IMR-90 (cell line): ENCODE measurements around the gene LIPE. TPM values are rescaled to one million over a fixed set of nuclear protein-coding genes. Genes with fewer than 3 reads are reported as not detected.

ENCODE experiments used
- ATAC-seq: fragments of 200-7000 bp; cut with Tn5 transposase; 2 replicates; pipeline ENCODE4 v1.9.1; 2020; ENCODE audit warnings: low read depth, mild to moderate bottlenecking, moderate library complexity
- BruUV-seq: library from RNA; stranded (reverse); fragments of 400-500 nt; replicated peaks from 2 replicates; lab custom pipeline; 2021; lab: Mats Ljungman, UMichigan
- CTCF ChIA-PET: fragments of 300-600 bp; formaldehyde crosslinking; extraction: SDS; loops from one replicate; lab custom pipeline; 2021; ENCODE audit warnings: antibody characterized with exemption; lab: Yijun Ruan, JAX
- POLR2A ChIA-PET: fragments of 300-600 bp; sonication (Branson Sonifier 250); formaldehyde crosslinking; loops from one replicate; lab custom pipeline; 2022; ENCODE audit warnings: antibody characterized with exemption; ENCODE audit not compliant: unreplicated experiment; lab: Charles Lee
- DNase-seq: peaks from one replicate; pipeline ENCODE4 v3.0.0; 2013
- H2AFZ ChIP-seq: replicated peaks from 2 replicates; pipeline ENCODE3; 2013; ENCODE audit warnings: low read length, mild to moderate bottlenecking; ENCODE audit not compliant: poor library complexity
- H2AK5ac ChIP-seq: 2 replicates; pipeline ENCODE4 v1.6.1; 2013; ENCODE audit warnings: low read depth, low read length, inconsistent platforms
- H2AK9ac ChIP-seq: replicated peaks from 2 replicates; pipeline ENCODE3; 2013; ENCODE audit warnings: mild to moderate bottlenecking, low read depth, low read length, moderate library complexity; ENCODE audit not compliant: poor library complexity
- H2BK120ac ChIP-seq: 2 replicates; pipeline ENCODE4 v1.6.1; 2013; ENCODE audit warnings: low read depth, low read length, inconsistent platforms
- H2BK15ac ChIP-seq: 3 replicates; pipeline ENCODE4 v1.6.1; 2013; ENCODE audit warnings: low read depth, low read length, inconsistent platforms
- H2BK20ac ChIP-seq: 2 replicates; pipeline ENCODE4 v1.6.1; 2013; ENCODE audit warnings: low read depth, mild to moderate bottlenecking, inconsistent platforms, low read length, moderate library complexity
- H2BK5ac ChIP-seq: 2 replicates; pipeline ENCODE4 v1.6.1; 2013; ENCODE audit warnings: mild to moderate bottlenecking, low read depth, low read length, inconsistent platforms; ENCODE audit not compliant: poor library complexity, severe bottlenecking
- H3K14ac ChIP-seq: replicated peaks from 2 replicates; pipeline ENCODE4 v1.6.1; 2013; ENCODE audit warnings: low read depth, low read length, inconsistent platforms
- H3K18ac ChIP-seq: 2 replicates; pipeline ENCODE4 v1.6.1; 2013; ENCODE audit warnings: low read depth, low read length, control low read depth
- H3K23ac ChIP-seq: 2 replicates; pipeline ENCODE4 v1.6.1; 2013; ENCODE audit warnings: low read depth, low read length, inconsistent platforms
- H3K27ac ChIP-seq: 2 replicates; pipeline ENCODE4 v1.5.1; 2013; ENCODE audit warnings: mild to moderate bottlenecking, control low read depth, low read length; ENCODE audit not compliant: insufficient read depth
- H3K27me3 ChIP-seq: 2 replicates; pipeline ENCODE4 v1.6.1; 2013; ENCODE audit warnings: low read length; ENCODE audit not compliant: control insufficient read depth, insufficient read depth
- H3K36me3 ChIP-seq: 2 replicates; pipeline ENCODE4 v1.6.1; 2013; ENCODE audit warnings: low read length, mixed read lengths; ENCODE audit not compliant: control insufficient read depth, insufficient read depth
- H3K4ac ChIP-seq: 2 replicates; pipeline ENCODE4 v1.6.1; 2013; ENCODE audit warnings: low read depth, low read length, inconsistent platforms
- H3K4me1 ChIP-seq: 2 replicates; pipeline ENCODE4 v1.6.1; 2013; ENCODE audit warnings: low read length, mixed read lengths; ENCODE audit not compliant: control insufficient read depth, insufficient read depth
- H3K4me2 ChIP-seq: 2 replicates; pipeline ENCODE4 v1.6.1; 2013; ENCODE audit warnings: low read depth, mild to moderate bottlenecking, control low read depth, low read length, moderate library complexity
- H3K4me3 ChIP-seq: 2 replicates; pipeline ENCODE4 v1.5.1; 2013; ENCODE audit warnings: low read depth, mild to moderate bottlenecking, control low read depth, low read length, moderate library complexity; ENCODE audit not compliant: insufficient read depth
- H3K56ac ChIP-seq: 2 replicates; pipeline ENCODE4 v1.6.1; 2013; ENCODE audit warnings: low read length, inconsistent platforms; ENCODE audit not compliant: insufficient read depth; ENCODE audit errors: extremely low read depth
- H3K79me1 ChIP-seq, 2 experiments: 2 replicates each; pipeline ENCODE4 v1.6.1; 2013; ENCODE audit warnings: low read length in 2 of 2, inconsistent platforms in 1 of 2, low read depth in 1 of 2
- H3K9ac ChIP-seq: 2 replicates; pipeline ENCODE4 v1.6.1; 2013; ENCODE audit warnings: low read depth, low read length, control low read depth
- H3K9me1 ChIP-seq: 2 replicates; pipeline ENCODE4 v1.6.1; 2013; ENCODE audit warnings: low read length, inconsistent platforms; ENCODE audit not compliant: insufficient read depth
- H3K9me3 ChIP-seq: 2 replicates; pipeline ENCODE4 v1.6.1; 2013; ENCODE audit warnings: low read length; ENCODE audit not compliant: control insufficient read depth, insufficient read depth
- H4K20me1 ChIP-seq: 2 replicates; pipeline ENCODE4 v1.6.1; 2013; ENCODE audit warnings: low read length, inconsistent platforms; ENCODE audit not compliant: insufficient read depth
- H4K5ac ChIP-seq: 2 replicates; pipeline ENCODE4 v1.6.1; 2013; ENCODE audit warnings: mild to moderate bottlenecking, low read depth, low read length, control low read depth
- H4K8ac ChIP-seq, 2 experiments: 2 replicates each; pipeline ENCODE4 v1.6.1; 2013; ENCODE audit warnings: low read depth in 2 of 2, low read length in 2 of 2, control low read depth in 1 of 2, inconsistent platforms in 1 of 2
- H4K91ac ChIP-seq: 2 replicates; pipeline ENCODE4 v1.6.1; 2013; ENCODE audit warnings: low read depth, low read length, inconsistent platforms; ENCODE audit not compliant: insufficient read depth
- BHLHE40 ChIP-seq: fragments of 150-350 bp; IDR thresholded peaks from 2 replicates; pipeline ENCODE4 v1.6.1; 2016; ENCODE audit warnings: mild to moderate bottlenecking, low read depth, low read length
- MAFK ChIP-seq: IDR thresholded peaks from 2 replicates; pipeline ENCODE4 v1.6.1; 2012; ENCODE audit warnings: low read depth, low read length, improper control_type of control experiment
- MXI1 ChIP-seq: IDR thresholded peaks from 2 replicates; pipeline ENCODE4 v1.6.1; 2012; ENCODE audit warnings: low read depth, mild to moderate bottlenecking, low read length, moderate library complexity, borderline replicate concordance
- POLR2A ChIP-seq: IDR thresholded peaks from 2 replicates; pipeline ENCODE4 v1.6.1; 2012; ENCODE audit warnings: mild to moderate bottlenecking, low read depth, low read length
- RAD21 ChIP-seq: IDR thresholded peaks from 2 replicates; pipeline ENCODE4 v1.6.1; 2012; ENCODE audit warnings: low read length, improper control_type of control experiment
- WGBS, 2 experiments: methylation state at CpG; one replicate each; pipeline versions ENCODE4 v1.1.5 to v1.1.7; 2013; ENCODE audit warnings: missing lambda C conversion rate in 2 of 2; ENCODE audit not compliant: insufficient read length in 1 of 2; ENCODE audit errors: extremely low coverage in 2 of 2; 5-methylcytosine and 5-hydroxymethylcytosine counted together
- dilution Hi-C: fragments of 300-500 bp; cut with HindIII; formaldehyde crosslinking; loops from one replicate; pipeline ENCODE4 v1.14.3; 2018; ENCODE audit warnings: low sequenced_read_pairs; ENCODE audit not compliant: unreplicated experiment
- in situ Hi-C: fragments of 300-500 bp; cut with MboI; formaldehyde crosslinking; loops from 3 replicates; pipeline ENCODE4 v1.14.3; 2019; ENCODE audit warnings: low sequenced_read_pairs, inconsistent platforms, mixed read lengths
- intact Hi-C: fragments of 100-400 bp; cut with micrococcal nuclease; formaldehyde crosslinking; loops from 2 replicates; pipeline ENCODE4 v1.10.0; 2022
- polyA plus RNA-seq, 3 experiments: library from polyadenylated mRNA; depleted of rRNA; stranded (reverse); fragments of >200 nt; gene quantifications; 2 replicates each; pipeline ENCODE4 v1.2.3, GENCODE V29; 2012; ENCODE audit warnings: low replicate concordance in 1 of 3
- total RNA-seq: library from RNA; depleted of rRNA; stranded (reverse); fragments of >200 nt; gene quantifications from 2 replicates; pipeline ENCODE4 v1.2.3, GENCODE V29; 2012

The LIPE gene
- total and polyA plus RNA-seq, 2 of the 4 experiments (the other 2 are of a cell fraction): 1.1 to 5.4 TPM

GRCh38 chr19:42421101-42421500 lies 6.1 kb downstream of the LIPE start:
- DNase-seq (no peak), ATAC-seq (no peak)
- Histone ChIP-seq H2AK9ac (no peak overlapping the region), H2BK5ac (no peak overlapping the region), H3K4me1 (peaks cover 9% of the 10 kb centered on the region), H3K56ac (no peak overlapping the region), H3K9me3 (no peaks in the 10 kb centered on the region), H3K27me3 (no peaks in the 10 kb centered on the region), H3K9me1 (peaks cover 11% of the 10 kb centered on the region), H4K91ac (no peak overlapping the region), H3K4me2 (no peak overlapping the region), H3K4me3 (no peak overlapping the region), H2BK20ac (no peak overlapping the region), H4K20me1 (peaks cover 11% of the 10 kb centered on the region; the same call in 1 of the 2 replicates), H2AK5ac (no peak overlapping the region), H3K23ac (no peak overlapping the region), H2BK120ac (no peak overlapping the region), H2BK15ac (no peak overlapping the region), H3K36me3 (no peaks in the 10 kb centered on the region), H3K9ac (no peak overlapping the region), H3K27ac (no peak overlapping the region), H3K4ac (no peak overlapping the region), H3K14ac (no peak overlapping the region), H2AFZ (no peak overlapping the region), H4K8ac (no peak overlapping the region), H3K79me1 (peaks cover 4 to 19% of the 10 kb centered on the region in 2 experiments; a peak in 2 of 4 replicates), H3K18ac (no peak overlapping the region), H4K5ac (no peak overlapping the region)
- WGBS, 2 experiments: no CpG with 5 or more reads among the region's 4 CpGs
- BruUV-seq: no TSS peak
- in situ Hi-C loops (no loop called here), intact Hi-C loops (no loop called here), dilution Hi-C loops (no loop called here)
- ChIA-PET CTCF (interaction anchor here (1.1 kb wide), 1 partner anchor 13 kb away, joined by 3 read pairs; no protein-coding TSS in a partner anchor), POLR2A (no interaction called here)
- TF ChIP-seq MAFK: no peak
- no peak for TF ChIP-seq MXI1
- no peak for TF ChIP-seq BHLHE40
- no peak for TF ChIP-seq POLR2A
- no peak for TF ChIP-seq RAD21
